Astrocyte of the spinal cord (primary cell): Measurements from ENCODE around the gene TTLL8.

ENCODE experiments used
- DNase-seq: peaks from one replicate; pipeline ENCODE4 v3.0.0; 2011; ENCODE audit warnings: low read depth, low spot score
- H3K4me3 ChIP-seq: 2 replicates; pipeline ENCODE4 v1.5.1; 2011; ENCODE audit warnings: low read depth, mild to moderate bottlenecking, low read length, moderate library complexity
- CTCF ChIP-seq: IDR thresholded peaks from 2 replicates; pipeline ENCODE4 v1.5.1; 2012; ENCODE audit warnings: low read depth, mild to moderate bottlenecking, low read length, inconsistent platforms
- in situ Hi-C: cut with HindIII; loops from 2 replicates; pipeline ENCODE4 v1.10.0; 2017; ENCODE audit warnings: low sequenced_read_pairs

The TTLL8 gene

GRCh38 chr22:50058061-50058905, at the start of gene TTLL8:
TSS of gene TTLL8 (minus strand) at chr22:50058298.
- no peak for DNase-seq
- no peak within 1 kb of the TSS for H3K4me3 ChIP-seq
- in situ Hi-C loops = no loop called here
- TF ChIP-seq CTCF = no peak

- in situ Hi-C loops = no loop called here
- TF ChIP-seq CTCF = no peak
- H3K4me3 ChIP-seq = no peak overlapping the region
- no peak for DNase-seq
Observed at GRCh38 chr22:50107529-50107928, 49.4 kb upstream of the TTLL8 start.

GRCh38 chr22:50105208-50106100, 47.4 kb upstream of the TTLL8 start:
- no peak for TF ChIP-seq CTCF
- no peak overlapping the region for H3K4me3 ChIP-seq
- in situ Hi-C loops = no loop called here
- DNase-seq = no peak

GRCh38 chr22:50104141-50104544, 46.0 kb upstream of the TTLL8 start:
- no peak for TF ChIP-seq CTCF
- DNase-seq = no peak
- in situ Hi-C loops = no loop called here
- no peak overlapping the region for H3K4me3 ChIP-seq

- no peak for DNase-seq
- in situ Hi-C loops = no loop called here
- H3K4me3 ChIP-seq = no peak overlapping the region
- TF ChIP-seq CTCF = no peak
Observed at GRCh38 chr22:50102946-50103345, 44.8 kb upstream of the TTLL8 start.

GRCh38 chr22:50101870-50102565, 43.9 kb upstream of the TTLL8 start:
- H3K4me3 ChIP-seq = no peak overlapping the region
- no peak for DNase-seq
- in situ Hi-C loops = no loop called here
- TF ChIP-seq CTCF = no peak
